NCI-H526 (cell line): ENCODE measurements around the gene PC.

Experiments used
- DNase-seq, 2 experiments: peaks; one replicate each; lab custom pipeline; 2025; lab: John Stamatoyannopoulos, UW

The PC gene

DNA sequence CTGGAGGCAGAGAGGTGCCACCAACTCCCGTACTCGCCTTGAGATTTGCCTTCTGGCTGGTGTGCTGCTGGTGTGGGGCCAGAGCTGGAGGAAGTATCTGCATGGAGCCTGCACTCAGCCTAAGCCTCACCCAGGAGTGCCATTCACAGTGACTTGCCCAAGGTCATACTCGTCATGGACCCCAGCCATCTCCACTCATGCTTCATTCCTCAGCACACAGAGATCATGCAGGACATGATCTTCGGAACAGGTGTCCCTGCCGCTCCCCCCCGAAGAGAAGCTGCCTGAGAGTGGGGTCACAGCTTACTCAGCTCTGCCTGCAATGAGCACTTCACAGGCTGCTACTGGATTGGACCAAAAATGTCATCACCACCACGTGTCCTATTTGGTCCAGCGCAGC, 49.0 kb downstream of the PC start:
- DNase-seq, result no peak

DNA sequence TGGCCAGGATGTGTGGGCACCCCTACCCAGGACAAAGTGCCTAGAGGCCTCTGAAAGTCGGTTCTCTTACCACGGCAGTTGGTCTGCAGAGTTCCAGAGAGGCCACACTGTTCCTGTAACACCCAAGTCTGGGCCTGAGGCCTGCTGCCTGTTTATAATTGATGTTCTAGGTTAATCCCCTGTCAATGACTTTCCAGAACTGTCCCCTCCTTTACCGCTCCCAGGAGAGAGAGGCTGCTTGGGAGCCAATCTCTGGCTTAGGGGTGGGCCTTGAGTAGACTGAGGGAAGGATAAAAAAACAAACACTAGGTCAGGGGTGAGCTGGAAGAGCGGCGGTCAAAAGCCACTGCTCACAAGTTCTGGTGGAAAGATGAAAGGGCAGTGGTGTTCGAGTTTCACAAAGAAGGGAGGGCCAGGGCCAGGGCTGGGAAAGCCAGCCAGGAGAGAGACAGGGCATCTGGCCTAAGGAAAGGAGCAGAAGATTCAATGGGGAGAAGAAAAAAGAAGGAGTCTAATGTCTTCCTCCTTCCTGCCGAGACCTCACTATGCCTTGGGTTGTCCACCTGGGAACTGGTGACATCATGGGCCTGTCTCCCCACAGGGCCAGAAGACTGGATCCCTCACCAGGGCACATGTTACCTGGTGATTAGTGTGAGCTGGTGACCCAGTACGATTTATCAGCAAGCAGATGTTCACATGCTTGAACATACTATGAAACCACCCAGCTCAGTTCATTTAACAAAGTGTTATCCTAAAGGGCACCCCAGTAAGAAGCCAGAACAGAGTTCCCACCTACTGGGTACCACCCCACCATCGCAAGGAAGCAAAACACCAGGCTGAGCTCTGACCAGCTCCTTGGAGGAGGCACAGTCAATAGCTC, 50.2 kb downstream of the PC start:
- DNase-seq, result no peak

DNA sequence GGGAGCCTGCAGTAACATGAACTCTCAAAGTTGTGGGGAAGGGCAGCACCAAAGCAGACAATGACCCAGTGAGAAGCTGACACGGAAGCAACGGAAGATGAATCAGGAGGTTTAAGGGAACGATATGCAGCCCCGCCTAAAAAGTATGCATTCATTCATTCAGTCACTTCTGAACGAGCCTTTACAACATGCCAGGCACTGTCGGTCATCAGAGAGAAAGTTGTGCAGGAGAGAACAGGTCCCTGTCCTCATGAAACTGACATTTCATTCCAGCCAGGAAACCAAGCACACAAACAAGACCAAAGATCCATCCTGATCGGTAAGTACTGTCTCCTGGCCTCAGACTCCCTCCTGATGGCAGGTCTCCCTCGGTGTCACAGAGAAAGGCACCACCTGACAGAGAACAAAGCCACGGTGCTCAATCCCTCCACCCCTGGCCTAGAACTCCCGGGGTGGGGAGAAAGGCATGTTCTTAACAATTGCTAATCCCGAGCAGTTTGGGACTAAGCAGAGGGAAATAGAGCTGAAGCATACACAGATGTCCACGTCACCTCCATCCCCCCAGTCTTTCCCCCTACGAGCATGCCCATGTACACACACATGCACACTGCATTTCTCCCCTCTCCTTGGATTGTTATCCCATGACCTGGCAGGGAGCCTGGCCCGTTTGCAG, 52.0 kb downstream of the PC start:
- no peak for DNase-seq

DNA sequence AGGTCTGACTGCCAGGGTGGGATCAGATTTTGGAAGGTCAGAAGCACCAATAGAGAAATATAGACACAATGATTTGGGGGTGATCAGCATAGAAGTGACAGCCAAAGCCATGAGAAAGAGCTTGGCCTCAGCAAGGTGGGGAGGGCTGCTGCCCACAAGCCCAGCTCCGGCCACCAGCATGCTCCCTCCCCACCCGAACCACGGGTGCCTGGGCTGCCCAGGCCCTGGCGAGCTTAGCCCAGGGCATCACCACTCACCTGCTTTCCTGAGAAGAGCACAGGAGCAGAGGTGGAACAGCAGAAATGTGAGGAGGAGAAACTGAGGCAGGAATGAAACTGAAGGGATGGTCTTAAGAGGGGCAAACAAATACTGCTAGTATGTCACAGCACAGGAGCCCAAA, 52.6 kb downstream of the PC start:
- DNase-seq, result no peak

DNA sequence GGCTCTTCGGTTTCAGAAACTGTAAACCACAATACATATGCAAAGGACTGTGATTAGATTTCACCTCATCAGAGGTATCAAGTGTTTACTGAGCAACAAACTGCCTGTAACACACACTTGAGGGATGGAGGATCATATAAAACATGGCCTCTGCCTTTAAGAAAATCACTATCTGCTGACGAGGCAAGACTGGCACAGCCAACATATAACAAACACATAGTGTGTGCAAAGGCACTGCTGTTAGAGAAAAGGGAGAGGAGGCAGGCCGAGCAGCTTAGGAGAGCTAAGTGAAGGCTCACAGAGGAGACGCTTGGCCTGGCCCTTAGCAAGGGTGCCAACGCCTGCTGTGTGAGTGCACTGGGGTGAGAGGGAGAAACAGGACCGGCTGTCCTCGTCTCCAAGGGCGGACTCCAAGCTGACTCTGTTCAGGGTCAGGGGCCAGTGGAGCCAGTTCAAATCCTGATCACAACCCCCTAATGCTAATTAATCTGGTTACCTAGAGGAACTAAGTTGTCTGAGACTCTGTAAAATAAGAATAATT, 53.1 kb downstream of the PC start:
- DNase-seq, result no peak

DNA sequence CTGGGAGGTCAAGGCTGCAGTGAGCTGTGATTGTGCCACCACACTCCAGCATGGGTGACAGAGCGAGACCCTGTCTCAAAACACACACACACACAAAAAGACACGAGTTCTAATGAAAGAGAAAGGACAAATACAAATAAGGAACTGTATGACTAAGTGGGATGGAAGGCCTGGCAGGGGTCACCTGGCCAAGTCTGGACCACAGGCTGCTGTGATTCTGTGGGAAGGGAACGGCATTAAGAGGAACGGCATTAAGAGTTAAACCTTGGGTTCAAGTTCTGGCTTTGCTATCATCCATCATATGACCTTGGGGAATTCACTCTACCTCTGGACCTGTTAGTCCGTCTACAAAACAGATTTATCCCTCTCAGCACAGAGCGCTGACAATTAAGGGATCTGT, 53.6 kb downstream of the PC start:
- DNase-seq, result no peak

DNA sequence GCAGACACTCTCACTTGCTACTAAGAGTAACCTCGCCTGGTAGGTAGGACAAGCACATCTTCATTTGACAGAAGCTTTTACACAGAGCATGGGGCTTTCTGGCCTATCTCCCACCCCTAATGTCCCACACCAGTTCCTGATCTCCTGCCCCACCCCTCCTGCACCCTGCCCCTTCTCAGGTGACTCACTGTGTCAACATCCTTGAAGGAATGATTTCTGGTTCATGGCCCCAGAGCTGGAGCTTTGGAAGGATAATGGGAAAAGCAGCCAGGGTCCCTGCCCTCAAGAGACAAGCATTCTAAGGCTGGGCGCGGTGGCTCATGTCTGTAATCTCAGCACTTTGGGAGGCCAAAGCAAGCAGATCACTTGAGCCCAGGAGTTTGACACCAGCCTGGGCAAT, 54.1 kb downstream of the PC start:
- no peak for DNase-seq

DNA sequence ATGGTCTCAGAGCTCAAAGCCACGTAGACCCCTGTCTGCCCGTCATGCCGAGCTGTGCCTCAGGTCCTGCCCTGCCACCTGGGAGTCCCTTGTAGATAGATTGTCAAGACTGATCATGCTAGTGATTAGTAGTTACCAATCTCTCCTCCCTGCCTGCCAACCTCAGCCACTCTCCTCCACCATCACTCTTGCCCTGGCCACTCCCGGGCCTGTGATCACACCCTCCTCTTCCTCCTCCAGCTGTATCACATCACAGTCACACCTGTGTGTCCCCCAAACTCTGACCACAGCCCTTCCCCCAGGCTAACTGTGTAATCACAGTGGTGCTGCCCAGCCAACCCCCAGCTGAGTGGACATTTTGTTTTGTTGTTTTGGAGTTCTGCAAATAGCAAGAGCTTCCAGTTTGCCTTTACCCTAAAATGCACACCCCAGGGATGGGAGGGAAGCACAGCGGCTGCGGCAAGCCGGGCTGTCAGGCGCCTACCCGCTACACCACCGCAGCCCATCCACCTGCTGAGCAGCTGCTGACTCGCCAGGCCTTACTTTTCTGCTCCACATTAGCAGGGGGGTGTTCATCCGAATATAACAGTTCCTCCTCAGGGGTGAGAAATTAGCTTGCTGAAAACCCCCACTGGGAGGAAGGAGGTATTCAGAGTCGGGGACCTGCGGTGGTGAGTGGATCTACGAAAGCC, 55.6 kb downstream of the PC start:
- no peak for DNase-seq

DNA sequence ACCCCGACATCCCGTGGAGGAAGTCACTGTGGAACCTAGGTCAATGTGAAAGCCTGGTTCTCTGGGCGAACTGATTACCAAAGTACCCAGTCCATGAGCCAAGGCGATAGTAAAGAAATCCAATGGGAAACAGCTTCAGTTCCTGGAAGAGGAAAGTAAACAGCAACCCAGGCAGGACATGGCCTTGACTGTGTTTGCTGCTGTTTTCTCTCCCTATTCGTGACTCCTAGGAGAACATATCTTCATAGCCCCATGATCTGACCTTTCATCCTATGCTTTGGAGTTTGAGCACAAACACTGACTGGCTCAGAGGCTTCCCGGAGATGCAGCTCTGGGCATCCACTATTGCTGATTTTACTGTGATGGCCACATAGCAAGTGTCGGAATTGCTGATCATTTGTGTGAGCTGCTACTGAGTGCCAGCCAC, 56.2 kb downstream of the PC start:
- no peak for DNase-seq

DNA sequence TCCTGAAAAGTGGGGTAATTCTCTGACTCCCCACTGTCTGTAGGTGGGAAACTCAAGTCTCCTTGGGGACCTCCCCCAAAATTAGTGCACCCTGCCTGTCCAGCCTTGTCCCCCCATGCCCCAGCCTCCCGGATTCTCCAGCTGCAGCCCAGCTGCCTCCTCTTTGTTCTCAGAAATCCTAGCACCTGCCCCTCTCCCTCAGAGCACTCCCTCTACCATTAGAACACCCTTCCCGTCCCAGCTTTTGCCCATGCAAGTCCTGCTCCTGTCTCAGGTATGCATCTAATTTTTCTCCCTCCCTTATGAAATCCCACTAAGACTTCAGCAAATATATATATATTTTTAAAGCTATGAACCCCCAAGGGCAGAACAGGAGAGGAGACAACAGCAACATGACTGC, 64.0 kb downstream of the PC start:
- DNase-seq, result no peak

DNA sequence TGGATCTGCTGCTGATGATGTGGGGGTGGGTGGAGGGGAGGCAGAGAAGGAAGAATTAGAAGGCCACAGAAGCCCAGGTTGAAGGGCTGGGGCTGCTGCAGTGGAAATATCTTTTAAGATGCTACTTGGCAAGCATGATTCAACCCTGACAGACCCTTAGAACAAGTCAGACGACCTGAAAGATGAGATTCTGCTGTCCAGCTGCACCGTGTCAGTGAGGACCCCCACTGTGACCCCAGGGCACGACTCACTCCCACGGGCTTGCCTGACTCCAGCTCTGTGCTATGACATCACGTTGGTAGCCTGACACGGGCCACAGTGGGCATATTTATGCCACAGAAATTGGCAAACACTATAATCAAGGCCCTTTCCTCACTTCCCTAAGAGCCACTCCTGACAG, 65.3 kb downstream of the PC start:
- no peak for DNase-seq

DNA sequence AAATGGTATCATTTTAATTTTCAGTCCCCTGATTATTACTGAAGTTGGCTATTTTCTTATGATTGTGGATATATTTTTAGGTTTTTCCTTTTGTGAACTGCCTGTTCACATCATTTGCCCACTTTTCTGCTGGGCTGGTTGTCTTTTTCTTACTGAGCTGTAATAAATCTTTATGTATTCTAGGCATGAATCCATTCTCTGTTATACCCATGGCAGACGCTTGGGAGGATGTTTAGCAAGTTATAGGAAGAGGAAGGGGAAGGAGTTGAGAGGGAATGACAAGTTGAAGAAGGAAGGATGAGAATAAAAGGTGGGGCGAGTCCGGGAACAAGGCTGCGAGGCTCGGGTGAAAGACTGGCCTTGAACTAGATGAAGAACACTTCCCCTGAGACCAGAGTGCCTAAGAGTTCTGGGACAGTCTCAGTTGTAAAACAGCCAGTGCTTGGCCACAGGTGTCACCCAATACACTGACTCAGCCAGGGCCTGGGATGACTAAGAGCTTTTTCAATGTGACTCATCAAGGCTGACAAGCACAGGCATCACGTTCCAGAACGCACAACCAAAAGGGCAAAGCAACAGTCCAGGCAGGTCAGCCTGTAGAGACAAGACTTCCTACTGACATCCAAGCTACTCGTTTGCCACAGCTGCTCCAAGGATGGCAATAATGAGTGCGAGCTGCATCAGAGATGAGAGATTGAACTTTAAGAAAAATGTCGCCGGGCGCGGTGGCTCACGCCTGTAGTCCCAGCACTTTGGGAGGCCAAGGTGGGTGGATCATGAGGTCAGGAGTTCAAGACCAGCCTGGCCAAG, 66.1 kb downstream of the PC start:
- DNase-seq, result no peak

DNA sequence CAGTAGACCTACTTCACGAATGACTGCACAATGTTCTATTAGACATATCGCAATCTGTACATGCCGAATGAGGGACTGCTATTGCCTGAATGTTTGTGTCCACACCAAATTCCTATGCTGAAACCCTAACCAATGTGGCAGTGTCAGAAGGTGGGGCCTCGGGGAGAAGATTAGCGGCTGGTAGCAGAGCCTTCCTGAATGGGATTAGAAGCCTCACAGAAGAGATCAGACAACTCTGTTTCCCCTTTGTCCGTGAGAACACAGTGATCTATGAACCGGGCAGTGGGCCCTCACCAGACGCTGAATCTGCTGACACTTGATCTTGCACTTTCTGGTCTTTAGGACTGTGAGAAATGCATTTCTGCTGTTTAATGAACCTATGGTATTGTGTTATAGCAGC, 68.2 kb downstream of the PC start:
- no peak for DNase-seq

DNA sequence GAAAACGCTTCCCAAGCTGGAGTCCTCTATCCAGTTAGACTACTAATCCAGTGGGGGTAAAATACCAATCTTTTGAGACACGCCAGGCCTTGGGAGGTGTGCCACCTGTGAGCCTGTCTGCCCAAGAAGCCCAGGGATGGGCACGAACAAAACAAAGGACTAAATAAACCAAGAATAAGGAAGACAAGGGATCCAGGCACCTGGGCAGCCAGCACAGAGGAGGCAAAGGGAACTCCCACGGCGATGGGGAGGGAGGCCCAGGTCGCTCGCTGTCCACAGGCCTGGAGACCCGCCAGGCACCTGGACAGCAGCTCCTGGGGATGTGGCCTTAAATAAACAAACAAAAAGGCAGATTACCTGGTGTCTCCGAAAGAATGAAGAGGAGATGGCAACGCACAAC, 69.9 kb downstream of the PC start:
- no peak for DNase-seq

DNA sequence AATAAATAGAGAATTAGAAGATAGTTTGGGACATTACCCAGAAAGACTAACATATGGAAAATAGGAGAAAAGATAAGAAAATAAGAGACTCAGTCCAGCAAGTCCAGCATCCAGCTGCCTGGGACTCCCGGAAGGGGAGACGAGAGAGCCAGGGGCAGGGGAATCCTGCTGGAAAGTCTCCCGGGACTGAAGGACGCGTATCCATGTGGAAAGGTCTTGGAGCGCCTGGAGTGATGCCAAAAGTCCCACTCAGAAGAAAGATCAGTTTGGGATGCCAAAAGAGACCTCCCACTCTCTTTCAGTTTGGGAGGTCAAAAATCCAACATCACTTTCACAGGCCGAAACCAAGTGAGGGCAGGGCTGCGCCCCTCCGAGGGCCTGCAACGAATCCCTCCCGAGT, 70.7 kb downstream of the PC start:
- DNase-seq, result no peak

DNA sequence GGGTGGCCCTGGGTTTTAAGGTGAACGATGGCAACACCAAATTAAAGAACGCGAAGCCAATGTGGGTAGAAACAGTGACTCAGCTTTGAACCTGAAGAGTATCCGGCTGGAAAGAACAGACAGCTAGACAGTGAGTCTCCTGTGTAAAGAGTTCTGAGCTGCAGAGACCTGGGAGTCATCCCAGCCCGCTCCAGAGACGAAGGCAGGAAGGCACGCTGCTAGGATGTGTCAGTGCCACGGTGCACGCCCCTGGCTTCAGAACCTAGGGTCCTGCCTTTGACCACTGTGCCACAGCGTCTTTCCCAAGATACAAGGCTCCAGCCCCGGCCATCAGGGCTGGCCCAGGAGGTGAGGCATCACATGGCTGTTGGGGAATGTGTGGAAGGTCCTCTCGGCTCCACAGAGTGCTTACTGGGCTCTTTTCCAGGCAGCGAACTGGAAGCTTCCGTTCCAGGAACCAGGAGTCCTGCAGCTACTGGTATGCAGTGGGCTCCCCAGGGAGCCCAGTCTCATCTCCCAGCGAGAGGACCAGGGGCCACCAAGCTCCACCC, 71.4 kb downstream of the PC start:
- no peak for DNase-seq

DNA sequence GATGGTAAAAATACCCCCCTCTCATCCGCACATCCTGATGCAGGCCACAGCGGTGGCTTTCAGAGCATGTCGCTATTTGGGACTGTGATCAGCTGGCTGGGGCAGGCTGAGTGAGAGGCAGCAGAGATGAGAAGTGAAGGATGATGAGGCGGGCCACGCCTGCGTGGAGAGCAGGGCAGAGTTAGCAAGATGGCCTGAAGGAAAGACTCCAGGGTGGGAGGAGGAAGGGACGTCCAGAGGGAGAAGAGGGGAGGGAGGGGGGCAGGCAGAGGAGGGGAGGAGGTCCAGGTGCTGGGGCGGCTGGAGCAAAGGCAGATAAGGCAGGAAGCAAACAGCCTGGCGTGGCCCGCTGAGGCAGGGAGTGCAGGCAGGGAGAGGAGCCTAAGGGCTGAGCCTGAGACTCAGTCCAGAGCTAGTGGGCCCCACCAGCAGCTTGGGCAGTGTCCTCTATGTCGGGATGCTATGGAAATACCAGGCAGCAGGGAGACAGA, 72.2 kb downstream of the PC start:
- no peak for DNase-seq

DNA sequence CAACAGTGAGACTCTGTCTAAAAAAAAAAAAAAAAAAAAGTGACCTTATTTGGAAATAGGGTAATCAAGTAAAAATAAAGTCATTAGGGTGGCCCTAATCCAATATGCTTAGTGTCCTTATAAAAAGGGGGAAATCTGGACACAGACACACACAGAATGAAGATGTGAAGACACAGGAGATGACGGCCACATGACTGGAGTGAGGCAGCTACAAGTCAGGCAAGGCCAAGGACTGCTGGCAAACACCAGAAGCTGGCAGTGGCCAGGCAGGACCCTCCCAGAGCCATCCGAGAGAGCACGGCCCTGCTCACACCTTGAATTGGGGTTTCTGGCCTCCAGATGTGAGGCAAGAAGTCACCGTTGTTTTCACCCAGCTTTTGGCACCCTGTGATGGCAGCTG, 72.7 kb downstream of the PC start:
- DNase-seq, result no peak

DNA sequence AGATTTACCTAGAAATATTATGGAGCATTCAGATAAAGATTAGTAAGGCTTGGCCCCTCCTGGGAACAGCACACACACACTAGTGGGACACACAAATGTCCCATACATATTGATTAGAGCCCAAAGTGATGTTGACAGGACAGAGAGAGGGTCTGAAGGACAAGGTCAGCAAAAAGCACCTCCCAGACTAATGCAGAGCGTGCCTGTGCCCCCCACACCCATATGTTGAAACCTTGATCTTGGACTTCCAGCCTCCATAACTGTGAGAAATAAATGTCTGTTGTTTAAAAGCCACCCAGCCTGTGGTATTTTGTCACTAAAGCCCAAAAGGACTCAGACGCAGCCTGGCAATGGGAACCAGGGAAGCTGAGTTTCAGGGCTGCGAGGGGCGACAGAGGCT, 73.7 kb downstream of the PC start:
- DNase-seq, result no peak

DNA sequence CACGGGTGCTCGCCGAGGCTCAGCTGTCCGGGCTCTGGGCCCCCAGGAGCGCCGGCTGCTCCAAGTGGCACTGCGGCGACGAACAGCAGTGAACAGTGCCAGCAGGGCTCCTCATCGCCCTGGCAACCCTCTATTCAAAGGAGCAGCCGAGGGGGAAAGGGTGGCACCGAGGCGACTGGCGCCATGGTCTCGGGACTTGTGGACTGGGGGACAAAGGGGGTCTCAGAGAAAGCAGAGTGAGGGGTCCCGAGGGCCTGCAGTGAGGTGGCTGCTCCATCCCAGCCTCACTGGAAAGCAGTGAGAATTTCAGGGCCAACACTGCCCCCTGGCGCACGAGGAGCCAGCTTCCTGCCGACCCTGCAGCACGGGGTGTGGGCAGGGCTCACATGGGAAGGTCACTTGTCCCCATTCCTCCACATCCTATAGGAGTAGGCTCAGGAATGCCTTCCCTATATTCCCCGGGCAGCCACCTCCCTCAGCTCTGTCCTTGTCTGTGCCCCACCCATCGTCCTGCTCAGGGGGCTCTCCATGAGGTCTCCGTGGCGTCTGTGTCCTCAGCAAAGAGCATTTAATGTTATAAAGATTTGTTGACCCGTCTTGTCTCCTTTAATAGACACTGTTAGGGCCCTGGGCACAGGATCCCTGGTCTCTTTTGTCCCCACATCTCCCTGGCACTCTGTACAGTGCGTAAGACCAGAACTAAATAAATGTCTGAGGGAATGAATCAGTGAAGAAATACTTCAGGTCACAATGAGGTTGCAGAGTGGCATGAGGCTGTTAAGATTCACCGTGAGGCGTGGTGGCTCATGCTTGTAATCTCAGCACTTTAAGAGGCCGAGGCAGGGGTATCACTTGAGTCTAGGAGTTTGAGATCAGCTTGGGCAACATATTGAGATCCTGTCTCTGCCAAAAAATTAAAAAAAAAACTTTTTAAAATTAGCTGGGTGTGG, 74.9 kb downstream of the PC start:
- peak; percentile 49 to 92 for DNase-seq
